Omental fat pad (tissue), 4 donors: ENCODE results near the gene CSN2. TPM values are rescaled to one million over a fixed set of nuclear protein-coding genes. Genes with fewer than 3 reads are reported as not detected.

ENCODE experiments used
- ATAC-seq: fragments of 150-250 bp; one replicate; pipeline ENCODE4 v1.9.1; 2016; ENCODE audit warnings: mild to moderate bottlenecking, moderate library complexity; ENCODE audit not compliant: low FRiP score
- DNase-seq: peaks from one replicate; pipeline ENCODE4 v3.0.0-alpha.2; 2019; ENCODE audit warnings: low spot score
- CTCF ChIP-seq, 3 donors: fragments of 450-650 bp; IDR thresholded peaks; one replicate each; pipeline ENCODE4 v1.5.1; 2016 to 2017; ENCODE audit warnings: antibody characterized with exemption in 3 of 3, mild to moderate bottlenecking in 3 of 3, moderate library complexity in 2 of 3
- total RNA-seq, 4 donors: library from RNA; depleted of rRNA; stranded (reverse); fragments of >200 nt; gene quantifications; one replicate each; pipeline ENCODE4 v1.1.0, GENCODE V29; 2016

The CSN2 gene
- not detected for total RNA-seq

GRCh38 chr4:69965628-69966027, at the start of gene CSN2:
Gene CSN2 (minus strand): TSS chr4:69965728. CDS start chr4:69960995, 4,733 bp downstream.
- TF ChIP-seq CTCF (IDR thresholded peaks at IDR 0.05) = no peak
- DNase-seq (no peak), ATAC-seq (no peak)

GRCh38 chr4:70008771-70009170, 43.2 kb upstream of the CSN2 start:
- ATAC-seq = no peak
- no peak for TF ChIP-seq CTCF (IDR thresholded peaks at IDR 0.05)

GRCh38 chr4:70002507-70002906, 37.0 kb upstream of the CSN2 start:
- no peak for TF ChIP-seq CTCF (IDR thresholded peaks at IDR 0.05)
- no peak for ATAC-seq
- DNase-seq = no peak

More at GRCh38 chr4:70008771-70009170, 43.2 kb upstream of the CSN2 start:
- DNase-seq = no peak

GRCh38 chr4:70000711-70001110, 35.2 kb upstream of the CSN2 start:
- no peak for ATAC-seq
- no peak for TF ChIP-seq CTCF (IDR thresholded peaks at IDR 0.05)
- DNase-seq = no peak

GRCh38 chr4:69999420-69999819, 33.9 kb upstream of the CSN2 start:
- TF ChIP-seq CTCF (IDR thresholded peaks at IDR 0.05) = no peak
- DNase-seq = no peak

GRCh38 chr4:69995526-69996016, 30.0 kb upstream of the CSN2 start, which contains the start of gene STATH:
Gene STATH (plus strand): TSS chr4:69995966. CDS start chr4:69998438, 2,472 bp downstream.
- ATAC-seq = no peak
- no peak for TF ChIP-seq CTCF (IDR thresholded peaks at IDR 0.05)
- DNase-seq = no peak

More at GRCh38 chr4:69999420-69999819, 33.9 kb upstream of the CSN2 start:
- ATAC-seq = no peak

GRCh38 chr4:69994782-69995181, 29.3 kb upstream of the CSN2 start:
- TF ChIP-seq CTCF (IDR thresholded peaks at IDR 0.05) = no peak
- no peak for ATAC-seq
- DNase-seq = no peak
